Effector CD8-positive, alpha-beta T cell (primary cell): ENCODE measurements around the gene ACAA1.
"Not testable (repeated sequence)": the region's sequence is repeated elsewhere in the genome, so short reads cannot be mapped to it uniquely, and the experiment has no call there.

ENCODE experiments used
- DNase-seq: peaks from one replicate; lab custom pipeline; 2025; lab: John Stamatoyannopoulos, UW
- total RNA-seq, 4 experiments: gene quantifications; one replicate each; lab custom pipeline; 2026; lab: John Stamatoyannopoulos, UW

Gene ACAA1, protein sequence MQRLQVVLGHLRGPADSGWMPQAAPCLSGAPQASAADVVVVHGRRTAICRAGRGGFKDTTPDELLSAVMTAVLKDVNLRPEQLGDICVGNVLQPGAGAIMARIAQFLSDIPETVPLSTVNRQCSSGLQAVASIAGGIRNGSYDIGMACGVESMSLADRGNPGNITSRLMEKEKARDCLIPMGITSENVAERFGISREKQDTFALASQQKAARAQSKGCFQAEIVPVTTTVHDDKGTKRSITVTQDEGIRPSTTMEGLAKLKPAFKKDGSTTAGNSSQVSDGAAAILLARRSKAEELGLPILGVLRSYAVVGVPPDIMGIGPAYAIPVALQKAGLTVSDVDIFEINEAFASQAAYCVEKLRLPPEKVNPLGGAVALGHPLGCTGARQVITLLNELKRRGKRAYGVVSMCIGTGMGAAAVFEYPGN
- 38.8 to 67.8 (median 51.0) reads per million in 4 experiments for total RNA-seq

DNA sequence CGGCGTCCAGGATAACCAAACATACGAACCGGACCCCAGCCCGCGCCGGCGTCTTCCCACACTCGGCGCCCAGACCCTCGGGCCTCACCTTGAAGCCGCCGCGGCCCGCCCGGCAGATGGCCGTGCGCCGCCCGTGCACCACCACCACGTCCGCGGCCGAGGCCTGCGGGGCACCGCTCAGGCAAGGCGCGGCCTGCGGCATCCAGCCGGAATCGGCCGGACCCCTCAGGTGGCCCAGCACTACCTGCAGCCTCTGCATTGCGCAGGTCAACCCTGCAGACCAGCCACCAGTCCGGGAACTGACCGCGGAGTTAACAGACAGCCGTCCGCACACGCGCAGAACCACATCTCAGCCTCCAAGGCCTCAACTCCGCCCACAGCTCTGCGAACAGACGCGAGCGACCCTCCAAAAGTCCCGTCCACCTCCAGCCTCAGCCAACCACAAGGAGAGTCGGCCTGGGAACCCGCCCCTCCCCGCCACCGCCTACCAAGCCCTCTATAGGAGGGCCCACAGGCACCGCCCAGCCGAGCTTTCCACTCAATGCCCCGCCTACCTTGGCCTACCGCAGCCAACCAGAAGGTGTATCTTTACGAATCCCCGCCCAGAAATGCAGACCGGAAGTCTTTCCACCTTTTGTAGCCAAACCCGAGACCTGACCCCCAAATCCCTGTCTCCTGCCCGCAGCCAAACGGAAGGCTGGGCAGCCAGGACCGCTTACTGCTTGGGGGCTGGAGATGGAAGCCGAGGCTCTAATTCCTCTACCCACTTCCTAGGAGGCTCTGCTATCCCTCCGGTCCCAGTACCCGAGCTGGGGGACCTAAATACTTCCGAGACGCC, at the start of gene ACAA1:
Gene ACAA1 (minus strand): TSS at position 351 of the 838 bp plus-strand sequence. CDS start 92 bp downstream, at position 259.
- DNase-seq = peak; percentile 94

DNA sequence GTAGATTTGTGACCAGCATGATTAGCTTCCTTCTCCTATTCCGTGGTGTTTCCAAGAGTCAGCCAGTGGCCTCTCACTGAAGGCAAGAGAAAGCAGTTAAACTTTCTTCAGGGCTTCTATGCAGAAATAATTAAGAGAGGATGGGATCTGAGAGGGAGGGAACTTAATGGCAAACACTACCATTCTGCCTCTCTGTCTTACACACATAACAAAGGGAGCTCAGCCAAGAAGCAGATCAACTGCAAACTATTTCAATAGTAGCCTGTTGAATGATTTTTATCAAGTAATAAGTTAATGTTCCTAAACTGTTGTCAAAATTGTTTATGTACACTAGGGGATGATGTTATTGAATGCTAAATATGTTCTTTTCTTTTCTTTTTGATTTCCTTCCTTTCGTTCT, 40.3 kb upstream of the ACAA1 start:
- DNase-seq = no peak

DNA sequence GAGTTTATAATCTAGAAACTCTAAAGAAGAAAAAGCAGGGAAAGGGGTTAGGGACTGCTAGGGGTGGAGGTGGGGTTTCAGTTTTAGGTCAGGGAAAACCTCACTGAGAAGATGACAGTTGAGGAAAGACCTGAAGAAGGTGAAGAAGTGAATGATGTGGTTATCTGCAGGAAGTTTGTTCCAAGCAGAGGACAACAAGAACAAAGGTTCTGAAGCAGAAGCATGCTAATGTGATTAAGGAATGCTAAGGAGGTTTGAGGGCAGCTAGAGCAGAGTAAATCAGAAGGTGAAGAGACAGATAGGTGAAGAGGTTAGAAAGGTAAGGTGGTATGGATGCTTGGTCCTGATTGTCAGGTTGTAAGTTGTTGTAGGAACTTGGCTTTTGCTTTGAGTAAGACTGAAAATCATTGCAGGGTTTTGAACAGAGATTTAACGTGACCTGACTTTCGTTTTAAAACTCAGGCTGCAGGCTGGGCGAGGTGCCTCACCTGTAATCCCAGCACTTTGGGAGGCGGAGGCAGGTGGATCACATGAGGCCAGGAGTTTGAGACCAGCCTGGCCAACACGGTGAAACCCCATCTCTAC, 37.0 kb upstream of the ACAA1 start:
- no peak for DNase-seq

DNA sequence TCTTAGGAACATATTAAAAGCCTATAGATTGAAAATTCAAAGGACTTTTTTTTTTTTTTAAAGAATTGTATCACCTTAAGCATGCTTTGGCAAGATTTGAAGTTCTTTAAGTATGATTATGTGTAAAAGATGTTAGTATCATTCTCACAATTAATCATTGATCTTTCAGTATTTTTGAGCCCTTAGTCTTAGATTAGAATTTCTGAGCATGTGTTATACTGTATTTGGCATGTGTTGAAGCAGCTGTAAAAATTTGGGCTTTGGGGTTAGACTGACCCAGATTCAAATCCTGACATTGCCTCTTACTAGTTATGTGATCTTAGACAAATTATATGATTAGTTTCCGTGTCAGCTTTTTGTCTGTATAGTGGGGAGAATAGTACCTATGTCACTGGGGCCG, 34.7 kb upstream of the ACAA1 start:
- DNase-seq = no peak

DNA sequence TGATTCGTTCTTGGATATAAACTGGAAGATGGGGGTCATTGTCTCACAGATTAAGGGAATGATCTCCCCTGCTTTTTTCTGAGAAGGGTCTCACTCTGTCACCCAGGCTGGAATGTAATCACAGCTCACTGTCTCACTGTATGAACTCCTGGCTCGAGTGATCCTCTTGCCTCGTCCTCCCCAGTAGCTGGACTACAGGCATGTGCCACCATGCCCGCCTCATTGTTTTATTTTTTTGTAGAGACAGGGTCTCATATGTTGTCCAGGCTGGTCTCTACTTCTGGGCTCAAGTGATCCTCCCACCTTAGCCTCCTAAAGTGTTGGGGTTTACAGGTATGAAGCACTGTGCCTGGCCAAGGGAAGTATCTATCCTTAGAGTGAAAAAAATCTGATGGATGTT, 33.8 kb upstream of the ACAA1 start:
- DNase-seq = no peak

DNA sequence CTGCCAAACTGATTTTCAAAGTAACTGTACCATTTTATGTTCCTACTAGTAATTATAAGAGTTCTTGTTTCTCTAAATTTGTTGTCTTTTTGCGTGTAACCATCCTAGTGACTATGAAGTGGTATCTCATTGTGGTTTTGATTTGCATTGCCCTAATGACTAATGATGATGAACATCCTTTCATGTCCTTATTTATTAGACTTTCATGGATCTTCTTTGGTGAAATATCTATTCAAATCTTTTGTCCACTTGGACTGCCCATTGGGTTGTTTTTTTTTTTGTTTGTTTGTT, 32.0 kb upstream of the ACAA1 start:
- DNase-seq = no peak

DNA sequence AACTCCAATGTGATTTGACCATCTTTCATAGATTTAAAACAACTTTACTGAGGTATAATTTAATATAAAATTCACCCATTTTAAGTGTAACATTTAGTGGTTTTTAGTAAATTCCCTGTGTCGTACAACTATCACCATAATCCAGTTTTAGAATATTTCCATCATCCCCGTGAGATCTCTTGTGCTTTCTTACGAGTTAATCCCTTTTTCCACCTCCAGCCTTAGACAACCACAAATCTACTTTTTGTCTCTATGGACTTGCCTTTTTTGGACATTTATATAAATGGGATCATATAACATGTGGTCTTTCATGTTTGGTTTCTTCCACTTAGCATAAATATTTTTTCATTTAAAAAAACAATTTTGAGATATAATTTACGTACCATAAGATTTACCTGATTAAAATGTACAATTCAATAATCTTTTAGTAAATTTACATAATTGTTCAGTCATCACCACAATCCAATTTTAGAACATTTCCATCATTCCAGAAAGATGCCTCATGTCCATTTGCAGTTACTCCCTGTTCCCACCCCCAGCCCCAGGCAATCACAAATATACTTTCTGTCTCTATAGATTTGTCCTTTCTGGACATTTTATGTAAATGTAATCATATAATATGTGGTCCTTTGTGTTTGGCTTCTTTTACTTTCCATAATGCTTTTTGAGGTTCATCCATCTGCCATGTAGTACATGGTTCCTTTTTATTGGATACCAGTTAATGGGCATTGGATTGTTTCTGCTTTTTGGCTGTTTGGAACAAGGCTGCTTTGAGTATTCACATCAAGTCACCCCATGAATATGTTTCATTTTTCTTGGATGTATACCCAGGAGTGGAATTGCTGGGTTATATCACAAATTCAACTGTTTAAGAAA, 31.5 kb upstream of the ACAA1 start:
- no peak for DNase-seq

DNA sequence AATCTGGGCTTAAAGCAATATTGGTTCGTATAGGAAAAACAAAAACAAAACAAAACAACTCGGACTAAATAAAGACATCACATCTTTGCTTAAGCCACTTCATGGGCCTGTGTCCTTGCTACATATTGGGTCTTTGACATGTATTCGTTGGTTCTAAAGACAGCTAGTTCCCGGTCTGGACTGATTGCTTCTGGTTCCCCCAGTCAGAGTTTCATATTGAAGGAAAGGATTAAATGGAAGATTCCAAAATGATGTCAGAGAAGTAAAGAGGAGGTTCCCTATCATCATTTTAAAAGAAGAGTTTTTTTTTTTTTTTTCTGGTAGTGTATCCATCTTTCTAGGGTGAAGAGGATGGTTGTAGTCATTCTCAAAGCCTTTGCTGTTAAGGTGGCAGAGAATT, 30.7 kb upstream of the ACAA1 start:
- no peak for DNase-seq

DNA sequence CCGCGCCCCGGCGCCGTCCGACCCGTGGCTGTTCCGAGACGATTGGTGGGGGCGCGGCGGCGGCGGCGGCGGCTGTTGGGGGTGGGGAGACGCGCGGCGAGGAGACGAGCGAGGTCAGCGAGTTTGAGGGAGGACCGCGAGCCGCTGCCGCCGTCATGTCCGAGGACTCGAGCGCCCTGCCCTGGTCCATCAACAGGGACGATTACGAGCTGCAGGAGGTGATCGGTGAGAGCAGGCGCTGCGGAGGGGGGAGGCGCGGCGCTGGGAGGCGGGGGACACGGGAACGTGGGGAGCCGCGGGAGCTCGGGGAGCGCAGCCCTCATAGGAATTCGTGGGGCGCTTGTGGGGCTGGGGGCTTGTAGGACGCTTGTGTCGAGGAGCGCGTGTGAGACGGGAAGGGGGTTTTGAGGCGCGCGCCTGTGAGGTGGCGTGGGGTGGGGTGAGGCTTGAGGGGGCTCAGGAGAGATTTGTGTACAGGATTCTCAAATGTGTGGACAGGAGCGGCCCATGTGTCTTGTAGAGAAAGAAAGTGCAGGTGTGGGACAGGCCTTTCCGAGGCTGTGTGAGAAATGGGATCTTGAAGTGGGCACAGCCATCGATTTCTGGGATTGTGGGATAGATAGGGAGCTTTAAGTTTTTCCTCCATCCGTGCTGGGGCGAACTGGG, 28.9 kb upstream of the ACAA1 start:
- DNase-seq = no peak

DNA sequence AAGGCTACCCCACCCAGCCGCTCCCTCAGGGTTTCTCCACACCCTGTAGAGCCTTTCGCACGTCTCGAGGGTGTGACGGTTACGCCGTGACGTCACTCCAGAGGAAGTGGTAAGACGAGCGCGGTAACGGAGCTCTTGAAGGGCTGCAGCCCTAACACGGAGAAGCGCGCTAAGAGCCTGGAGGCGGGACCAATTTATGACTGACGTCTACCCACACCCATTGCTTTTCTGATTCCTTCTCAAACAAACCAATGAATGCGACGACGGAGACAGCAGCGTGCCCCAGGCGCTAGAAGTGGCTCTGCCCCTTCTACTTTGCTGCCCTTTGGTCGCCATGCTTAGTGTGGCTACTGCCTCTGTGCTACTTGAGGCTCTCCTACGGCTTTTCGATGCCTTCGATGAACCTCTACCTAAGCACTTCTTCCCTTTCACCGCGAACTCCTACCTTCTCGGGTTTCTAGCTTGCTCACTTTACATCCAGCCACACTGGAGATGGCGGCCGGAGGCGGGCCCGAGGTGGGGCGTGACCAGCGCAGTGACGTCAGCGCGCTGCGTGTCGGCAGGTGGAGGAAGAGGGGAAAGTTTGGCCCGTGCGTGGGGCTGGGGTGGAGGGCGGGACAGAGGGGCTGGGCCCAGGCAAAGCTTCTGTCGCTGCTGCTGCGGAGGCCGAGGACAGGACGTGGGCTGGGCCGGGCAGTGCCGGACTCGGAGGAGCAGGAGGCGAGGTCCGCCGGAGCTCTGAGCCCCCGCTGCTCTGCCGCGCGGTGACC, 28.2 kb upstream of the ACAA1 start, which contains the start of gene OXSR1:
Gene OXSR1 (plus strand): TSS at position 586 of the 770 bp plus-strand sequence. CDS start 340 bp downstream, outside the sequence.
- DNase-seq = peak; percentile 93

DNA sequence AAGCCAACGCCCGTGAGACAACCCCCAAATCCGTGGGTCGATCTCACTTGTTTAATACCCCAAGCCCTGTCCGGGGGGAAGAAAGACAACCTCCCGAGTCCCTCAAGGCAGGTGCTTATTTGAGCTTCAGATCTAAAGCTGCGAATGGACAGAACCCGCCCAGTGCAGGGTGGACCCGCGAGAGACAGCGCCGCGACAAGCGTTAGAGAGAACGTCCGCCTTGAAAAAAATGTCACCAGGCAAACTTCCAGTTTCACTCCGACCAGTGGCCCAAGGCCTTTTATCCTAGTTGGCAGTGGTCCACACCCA, 27.7 kb upstream of the ACAA1 start:
- no peak for DNase-seq

DNA sequence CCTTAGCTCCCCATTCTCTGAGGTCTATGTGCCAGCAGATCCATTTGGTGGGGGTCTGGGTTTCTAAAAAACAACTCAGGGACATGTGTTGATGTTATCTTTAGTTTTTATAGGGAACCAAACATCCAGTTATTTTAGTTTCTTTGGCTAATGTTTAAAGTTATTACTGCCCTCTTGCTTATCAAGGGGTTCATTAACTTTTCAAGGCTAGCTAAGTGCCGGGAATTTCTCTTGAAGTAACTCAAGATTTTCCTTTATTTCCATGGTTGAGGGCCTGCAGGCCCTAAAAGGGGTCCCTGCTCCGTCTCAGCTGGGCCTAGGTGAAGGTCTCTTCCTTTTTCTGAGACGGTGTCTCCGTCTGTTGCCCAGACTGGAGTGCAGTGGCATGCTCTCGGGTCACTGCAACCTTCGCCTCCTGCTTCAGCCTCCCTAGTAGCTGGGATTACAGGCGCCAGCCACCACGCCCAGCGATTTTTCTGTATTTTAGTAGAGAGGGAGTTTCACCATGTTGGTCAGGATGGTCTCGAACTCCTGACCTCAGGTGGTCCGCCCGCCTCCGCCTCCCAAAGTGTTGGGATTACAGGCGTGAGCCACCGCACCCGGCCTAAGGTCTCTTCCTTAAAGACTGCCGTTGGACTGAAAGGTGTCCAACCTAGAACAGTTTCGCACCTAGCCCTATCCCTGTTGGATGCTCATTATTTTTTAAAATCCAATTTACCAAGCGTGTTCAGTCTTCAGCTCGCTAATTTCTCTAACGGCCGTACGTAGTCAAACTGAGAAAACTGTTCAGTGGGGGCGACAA, 27.1 kb upstream of the ACAA1 start:
- DNase-seq = no peak

DNA sequence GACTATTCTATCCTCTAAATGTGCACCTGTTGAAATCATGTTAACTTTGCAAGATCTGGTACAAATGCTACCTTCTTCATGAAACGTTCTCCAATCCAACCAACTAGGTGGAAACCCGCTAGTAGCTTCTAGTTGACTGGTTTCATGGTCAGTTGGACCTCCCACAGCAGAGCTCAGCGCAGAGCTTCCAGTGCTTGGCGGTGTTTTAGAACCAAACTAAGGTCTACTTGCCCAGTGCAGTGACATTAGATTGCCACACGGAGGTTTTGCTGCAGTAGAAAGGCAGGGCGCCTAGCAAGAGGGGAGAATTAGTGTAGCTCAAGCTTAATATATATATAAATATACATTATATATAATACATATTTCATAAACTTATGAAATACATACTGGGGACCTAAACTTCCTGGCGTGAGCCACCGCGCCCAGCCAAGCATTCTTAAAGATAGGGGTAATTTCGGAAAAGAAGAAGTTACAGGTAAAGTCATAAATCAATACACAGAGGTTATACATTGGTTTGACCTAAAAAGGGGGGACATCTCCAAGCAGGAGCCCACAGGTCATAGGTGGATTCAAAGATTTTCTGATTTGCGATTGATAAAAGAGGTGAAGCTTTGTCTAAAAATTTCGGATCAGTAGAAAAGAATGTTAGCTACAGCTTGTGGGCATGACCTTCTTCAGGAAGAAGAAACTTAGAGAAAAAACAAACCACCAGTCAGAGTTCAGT, 26.4 kb upstream of the ACAA1 start:
- no peak for DNase-seq

DNA sequence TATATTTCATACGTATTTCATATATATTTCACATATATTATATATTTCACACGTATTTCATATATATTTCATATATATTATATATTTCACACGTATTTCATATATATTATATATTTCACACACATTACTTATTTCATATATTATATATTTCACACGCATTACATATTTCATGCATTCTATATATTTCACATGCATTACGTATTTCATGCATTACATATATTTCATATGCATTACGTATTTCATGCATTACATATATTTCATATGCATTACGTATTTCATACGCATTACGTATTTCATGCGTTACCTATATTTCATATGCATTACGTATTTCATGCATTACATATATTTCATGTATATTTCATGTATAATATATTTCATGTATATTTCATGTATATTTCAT, 23.8 kb upstream of the ACAA1 start:
- DNase-seq = not testable (repeated sequence)

DNA sequence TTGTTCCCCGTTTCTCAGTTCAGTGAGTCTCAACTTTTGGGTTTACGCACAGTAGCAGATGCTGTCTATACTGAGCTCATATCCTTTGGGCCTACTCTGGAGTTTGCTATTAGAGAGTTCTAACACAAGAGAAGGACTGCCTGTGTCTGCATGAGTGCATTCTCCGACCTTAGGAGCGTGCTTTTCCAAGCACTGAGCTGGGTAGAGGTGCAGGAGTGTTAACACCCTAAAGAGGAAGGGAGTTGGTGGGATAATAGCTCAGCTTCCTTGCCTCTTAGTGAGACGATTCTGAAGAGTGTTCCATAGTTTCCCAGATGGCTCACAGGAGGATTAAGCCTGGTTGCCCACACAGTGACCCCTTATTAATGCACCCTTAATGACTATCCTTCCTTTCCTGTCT, 21.5 kb upstream of the ACAA1 start:
- DNase-seq = no peak

DNA sequence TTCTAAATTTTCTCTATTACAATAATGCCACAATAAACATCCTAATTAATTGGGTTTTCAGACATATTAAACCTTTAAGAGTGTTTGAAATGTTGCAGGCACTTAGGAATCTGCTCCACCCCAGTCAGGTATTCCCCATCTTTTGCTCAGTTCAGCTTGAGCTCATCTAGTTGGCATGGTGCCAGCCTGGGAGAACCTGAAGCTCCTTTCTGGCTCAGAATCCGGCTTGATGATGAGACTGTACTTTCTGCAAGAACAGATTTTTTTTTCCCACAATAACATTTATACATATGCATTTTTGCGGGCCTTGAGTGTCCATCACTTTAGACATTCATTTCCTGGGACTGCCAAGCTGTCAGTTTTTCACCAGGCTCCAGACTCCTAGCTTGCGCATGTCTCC, 20.7 kb upstream of the ACAA1 start:
- DNase-seq = no peak

DNA sequence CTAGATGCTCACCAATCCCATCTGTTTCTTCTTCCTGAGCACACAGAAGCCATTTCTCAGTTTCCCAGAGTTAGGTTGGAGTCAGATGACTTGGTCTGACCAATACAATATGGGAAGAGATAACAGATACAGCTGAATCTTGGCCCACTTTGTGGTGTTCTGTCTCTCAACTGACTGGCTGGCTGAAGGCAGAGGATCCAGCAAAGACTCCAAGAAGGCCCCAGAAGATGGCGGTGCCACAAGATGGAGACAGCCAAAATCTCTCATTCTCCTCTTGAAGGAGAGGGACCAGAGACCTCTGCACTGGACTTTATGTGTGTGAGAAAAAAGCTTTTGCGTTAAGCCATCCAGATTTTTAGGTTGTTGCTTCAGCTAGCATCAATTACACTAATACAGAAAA, 20.2 kb upstream of the ACAA1 start:
- no peak for DNase-seq

DNA sequence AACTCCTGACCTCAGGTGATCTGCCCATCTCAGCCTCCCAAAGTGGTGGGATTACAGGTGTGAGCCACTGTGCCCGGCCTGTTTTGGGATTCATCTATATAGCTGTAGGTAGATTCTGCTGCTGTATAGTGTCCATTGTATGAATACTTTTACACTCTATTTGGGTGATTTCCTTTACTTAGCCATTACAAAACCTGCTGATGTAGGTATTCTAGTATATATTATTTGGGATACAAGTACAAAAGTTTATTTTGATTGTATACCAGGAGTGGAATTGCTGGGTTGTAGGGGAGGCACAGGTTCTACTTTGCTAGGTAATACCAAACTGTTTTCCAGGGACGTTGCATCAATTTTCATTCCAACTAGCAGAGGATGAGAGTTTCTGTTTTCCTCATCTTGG, 18.9 kb upstream of the ACAA1 start:
- DNase-seq = no peak

DNA sequence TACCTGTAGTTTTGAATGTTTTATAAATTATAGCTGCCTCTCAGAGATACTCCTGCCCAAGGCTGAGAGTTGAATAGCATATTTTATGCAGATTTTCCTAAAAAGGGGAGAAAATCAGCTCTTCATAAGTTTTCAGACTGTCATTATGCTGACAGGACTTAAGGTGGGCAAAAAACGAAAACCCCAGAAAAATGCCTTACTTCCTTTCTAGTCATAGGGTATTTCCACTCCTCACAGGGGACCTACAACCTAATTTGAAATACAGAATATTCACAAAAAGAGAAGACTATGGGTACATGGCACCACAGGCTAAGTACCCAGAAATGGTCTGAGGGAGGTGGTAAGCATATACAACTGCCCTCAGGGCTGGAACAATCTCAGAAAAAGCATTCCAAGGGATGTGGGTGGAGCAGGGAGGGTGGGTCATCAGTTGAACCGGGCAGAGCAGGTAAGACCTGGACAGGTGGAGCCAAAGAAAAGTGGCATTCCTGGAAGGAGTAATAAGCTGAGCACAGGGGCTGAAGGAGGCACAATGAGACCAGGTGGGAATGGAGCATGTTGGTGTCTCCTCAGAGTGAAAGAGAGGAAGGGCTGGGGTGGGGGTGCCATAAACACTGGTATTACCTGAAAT, 17.8 kb upstream of the ACAA1 start:
- DNase-seq = no peak
